Measurements from ENCODE around the gene OR8A1. TPM values are rescaled to one million over a fixed set of nuclear protein-coding genes. Genes with fewer than 3 reads are reported as not detected.

The OR8A1 gene
- total RNA-seq, 1 donor from 2014 or later, result 0.07 TPM

GRCh38 chr11:124611064-124611463, 41.3 kb downstream of the OR8A1 start, which contains the start of gene PANX3:
Gene PANX3 (plus strand): TSS chr11:124611428. CDS start chr11:124611557, 129 bp downstream.
- H3K36me3 Mint-ChIP-seq (ENCODE audit: low read depth), result no peaks in the 10 kb centered on the region
- H3K27me3 Mint-ChIP-seq (ENCODE audit: low read depth), result peaks cover 17% of the 10 kb centered on the region
- TF ChIP-seq CTCF (IDR thresholded peaks at IDR 0.05), result no peak
- H3K9me3 Mint-ChIP-seq (ENCODE audit: low read depth), result no peaks in the 10 kb centered on the region
- H3K4me1 Mint-ChIP-seq (ENCODE audit: low read depth), result no peaks in the 10 kb centered on the region
- DNase-seq (ENCODE audit: low spot score), result no peak
- H3K4me3 Mint-ChIP-seq (ENCODE audit: unreplicated experiment), result no peak within 1 kb of the TSS
- no peak within 1 kb of the TSS for H3K27ac Mint-ChIP-seq (ENCODE audit: unreplicated experiment)

- Mint-ChIP-seq H3K36me3 (ENCODE audit: low read depth) (no peaks in the 10 kb centered on the region), H3K4me3 (ENCODE audit: unreplicated experiment) (no peak overlapping the region), H3K4me1 (ENCODE audit: low read depth) (no peaks in the 10 kb centered on the region), H3K9me3 (ENCODE audit: low read depth) (no peaks in the 10 kb centered on the region), H3K27me3 (ENCODE audit: low read depth) (peaks cover 15% of the 10 kb centered on the region), H3K27ac (ENCODE audit: unreplicated experiment) (no peak overlapping the region)
- no peak for DNase-seq (ENCODE audit: low spot score)
- TF ChIP-seq CTCF (IDR thresholded peaks at IDR 0.05), result no peak
Observed at GRCh38 chr11:124612045-124612444, 42.2 kb downstream of the OR8A1 start.

GRCh38 chr11:124612567-124613246, 42.9 kb downstream of the OR8A1 start:
- peaks cover 18% of the 10 kb centered on the region for H3K27me3 Mint-ChIP-seq (ENCODE audit: low read depth)
- no peaks in the 10 kb centered on the region for H3K36me3 Mint-ChIP-seq (ENCODE audit: low read depth)
- TF ChIP-seq CTCF (IDR thresholded peaks at IDR 0.05), result no peak
- DNase-seq (ENCODE audit: low spot score), result no peak
- H3K4me3 Mint-ChIP-seq (ENCODE audit: unreplicated experiment), result no peak overlapping the region
- no peaks in the 10 kb centered on the region for H3K9me3 Mint-ChIP-seq (ENCODE audit: low read depth)
- H3K27ac Mint-ChIP-seq (ENCODE audit: unreplicated experiment), result no peak overlapping the region
- no peaks in the 10 kb centered on the region for H3K4me1 Mint-ChIP-seq (ENCODE audit: low read depth)

- no peak for DNase-seq (ENCODE audit: low spot score)
- no peaks in the 10 kb centered on the region for H3K9me3 Mint-ChIP-seq (ENCODE audit: low read depth)
- no peak overlapping the region for H3K27ac Mint-ChIP-seq (ENCODE audit: unreplicated experiment)
- TF ChIP-seq CTCF (IDR thresholded peaks at IDR 0.05), result no peak
- no peak overlapping the region for H3K4me3 Mint-ChIP-seq (ENCODE audit: unreplicated experiment)
- no peaks in the 10 kb centered on the region for H3K36me3 Mint-ChIP-seq (ENCODE audit: low read depth)
- peaks cover 25% of the 10 kb centered on the region for H3K27me3 Mint-ChIP-seq (ENCODE audit: low read depth)
- peaks cover 14% of the 10 kb centered on the region for H3K4me1 Mint-ChIP-seq (ENCODE audit: low read depth)
Observed at GRCh38 chr11:124618863-124619262, 49.1 kb downstream of the OR8A1 start.

Other genes with a start within 250 kb of the OR8A1 start
- gene OR8D2, start 249.8 kb upstream of the OR8A1 start, total RNA-seq, result not detected in 3 replicates
- not detected in 3 replicates for gene OR8B2, start 185.5 kb upstream of the OR8A1 start, total RNA-seq
- gene OR8B3, start 171.0 kb upstream of the OR8A1 start, total RNA-seq, result not detected in 3 replicates
- gene OR8B4, start 145.1 kb upstream of the OR8A1 start, total RNA-seq, result not detected in 3 replicates
- not detected in 3 replicates for gene OR8B8, start 124.3 kb upstream of the OR8A1 start, total RNA-seq
- not detected in 3 replicates for gene OR8B12, start 26.3 kb upstream of the OR8A1 start, total RNA-seq
- gene PANX3, start 41.4 kb downstream of the OR8A1 start, total RNA-seq, result not detected in 3 replicates
- 22.4 to 30.9 TPM (median 30.0 TPM) in 3 replicates for gene TBRG1, start 52.9 kb downstream of the OR8A1 start, total RNA-seq
- gene SIAE, start 103.7 kb downstream of the OR8A1 start, total RNA-seq, result 8.3 to 15.2 TPM (median 9.6 TPM) in 3 replicates
- gene SPA17, start 103.9 kb downstream of the OR8A1 start, total RNA-seq, result 1.7 to 3.6 TPM (median 3.2 TPM) in 3 replicates
- gene NRGN, start 169.9 kb downstream of the OR8A1 start, total RNA-seq, result 1.6 to 2.4 TPM (median 1.8 TPM) in 3 replicates
- not detected in 3 replicates for gene VSIG2, start 182.3 kb downstream of the OR8A1 start, total RNA-seq
- 1.7 to 2.6 TPM (median 2.0 TPM) in 3 replicates for gene ESAM, start 192.3 kb downstream of the OR8A1 start, total RNA-seq
- 10.4 to 12.5 TPM (median 10.6 TPM) in 3 replicates for gene MSANTD2, start 230.4 kb downstream of the OR8A1 start, total RNA-seq